Measurements from ENCODE around the gene TIMM50. TPM values are rescaled to one million over a fixed set of nuclear protein-coding genes. Genes with fewer than 3 reads are reported as not detected.

The TIMM50 gene
- total and polyA plus RNA-seq, 3 donors from 2014 or later = 80.6 to 130 (median 96.1) TPM

- peak; percentile 99 for DNase-seq
- peaks cover 24% of the 10 kb centered on the region for H3K4me1 ChIP-seq
- intact Hi-C loops (cut with DNase I; ENCODE audit: low total_unique reads) = no loop called here
- H3K9me3 ChIP-seq = no peaks in the 10 kb centered on the region
- H3K27me3 ChIP-seq = no peaks in the 10 kb centered on the region
- peak within 1 kb of the TSS; percentile 93 to 98 for H3K4me3 ChIP-seq
- WGBS, 2 donors = 0% methylated on average over 38 to 61 of the region's 61 CpGs
- peak; percentile 62 for TF ChIP-seq POLR2A (IDR thresholded peaks at IDR 0.05)
- peak in 2 of 3 experiments; percentile 26 to 59 for TF ChIP-seq CTCF (IDR thresholded peaks at IDR 0.05)
- H3K27ac ChIP-seq = peak within 1 kb of the TSS; percentile 82 to 86
- H3K36me3 ChIP-seq (ENCODE audit: low read depth, missing control alignments) = no peaks in the 10 kb centered on the region
These were observed 44.9 kb upstream of the TIMM50 start, which contains the start of gene RPS16 for GRCh38 chr19:39435499-39436349. Gene RPS16 (minus strand): TSS chr19:39435949. CDS start chr19:39435895, 54 bp downstream.

- Histone ChIP-seq H3K36me3 (ENCODE audit: low read depth, missing control alignments) (no peaks in the 10 kb centered on the region), H3K27ac (peak overlapping the region; percentile 67 to 86), H3K4me3 (peak overlapping the region; percentile 93 to 98), H3K27me3 (no peaks in the 10 kb centered on the region), H3K4me1 (peaks cover 24% of the 10 kb centered on the region), H3K9me3 (no peaks in the 10 kb centered on the region)
- no peak for DNase-seq
- 0 to 7% methylated on average over 2 of the region's 2 CpGs for WGBS, 2 donors
- intact Hi-C loops (cut with DNase I; ENCODE audit: low total_unique reads) = no loop called here
- TF ChIP-seq POLR2A (IDR thresholded peaks at IDR 0.05) (no peak), CTCF (IDR thresholded peaks at IDR 0.05) (no peak)
These were observed 44.3 kb upstream of the TIMM50 start for GRCh38 chr19:39436350-39436716.

- no peak for DNase-seq
- Histone ChIP-seq H3K36me3 (ENCODE audit: low read depth, missing control alignments) (no peaks in the 10 kb centered on the region), H3K4me1 (peaks cover 24% of the 10 kb centered on the region), H3K9me3 (no peaks in the 10 kb centered on the region), H3K4me3 (no peak overlapping the region), H3K27ac (no peak overlapping the region), H3K27me3 (no peaks in the 10 kb centered on the region)
- intact Hi-C loops (cut with DNase I; ENCODE audit: low total_unique reads) = no loop called here
- TF ChIP-seq CTCF (IDR thresholded peaks at IDR 0.05) (no peak), POLR2A (IDR thresholded peaks at IDR 0.05) (no peak)
- WGBS, 2 donors = 84 to 91% methylated on average over 9 of the region's 9 CpGs
These were observed 42.2 kb upstream of the TIMM50 start for GRCh38 chr19:39438270-39438934.

- no peak for TF ChIP-seq CTCF (IDR thresholded peaks at IDR 0.05)
- no peak for TF ChIP-seq POLR2A (IDR thresholded peaks at IDR 0.05)
- Histone ChIP-seq H3K27me3 (no peaks in the 10 kb centered on the region), H3K36me3 (ENCODE audit: low read depth, missing control alignments) (no peaks in the 10 kb centered on the region), H3K27ac (peak overlapping the region; percentile 97), H3K4me1 (peaks cover 24% of the 10 kb centered on the region), H3K4me3 (peak overlapping the region; percentile 81 to 94), H3K9me3 (no peaks in the 10 kb centered on the region)
- WGBS, 2 donors = 2% methylated on average over 17 of the region's 17 CpGs
- intact Hi-C loops (cut with DNase I; ENCODE audit: low total_unique reads) = no loop called here
- peak; percentile 38 for DNase-seq
These were observed 35.9 kb upstream of the TIMM50 start for GRCh38 chr19:39444598-39445195.

Data from testis (tissue), 3 donors.